Measurements from ENCODE around the gene SPIRE2. TPM values are rescaled to one million over a fixed set of nuclear protein-coding genes. Genes with fewer than 3 reads are reported as not detected.

The SPIRE2 gene
- total and polyA plus RNA-seq, 2 of the 13 experiments (the other 11 are each of a cell fraction or from before 2014, with no cell fraction given): 13.3 to 37.5 TPM

DNA sequence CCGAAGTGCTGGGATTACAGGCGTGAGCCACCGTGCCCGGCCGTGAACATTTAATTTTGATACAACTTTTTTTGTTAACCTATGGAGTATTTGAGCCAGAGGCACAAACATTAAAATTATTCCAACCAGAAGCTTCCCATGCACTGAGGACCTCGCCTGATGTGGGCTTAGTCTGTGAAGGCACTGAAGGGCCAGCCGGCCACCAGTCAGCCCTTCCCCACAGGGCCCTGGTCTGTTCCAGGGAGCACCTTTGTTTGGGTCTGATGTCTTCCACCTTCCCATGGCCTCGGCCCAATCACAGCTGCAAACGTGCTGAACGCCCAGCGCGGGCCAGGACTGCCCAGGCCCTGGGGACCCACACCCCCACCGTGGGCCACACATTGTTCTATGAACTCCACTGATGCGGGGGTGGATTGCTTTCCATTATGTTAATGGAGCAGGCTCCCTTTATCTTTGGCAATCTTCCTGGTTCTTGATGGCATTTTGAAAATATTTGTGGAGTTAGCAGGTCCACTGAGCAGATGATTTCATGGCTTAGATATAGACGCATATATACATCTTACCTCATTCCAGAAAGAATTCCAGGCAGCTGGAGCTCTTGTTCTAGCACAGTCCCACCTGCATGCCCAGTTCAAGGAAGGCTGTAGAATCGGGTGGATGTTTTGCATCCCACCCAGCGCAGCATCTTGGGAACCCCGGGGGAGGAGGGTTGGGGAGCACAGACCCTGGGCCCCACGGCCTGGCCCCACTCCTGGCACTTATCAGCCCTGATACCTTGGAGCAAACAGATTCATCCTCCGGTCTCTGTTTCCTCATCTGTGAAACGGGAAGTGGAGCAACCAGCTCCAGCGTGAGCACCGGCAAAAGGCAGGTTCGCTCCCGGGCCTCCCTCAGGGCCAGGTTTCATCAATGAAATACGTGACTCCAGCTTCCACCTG is 14.5 kb downstream of the SPIRE2 start:
- no peak overlapping the region for H2AFZ ChIP-seq (ENCODE audit: low read length)
- FAIRE-seq (no peak), ATAC-seq (peak; percentile 60), DNase-seq (ENCODE audit: low spot score) (peak; percentile 87)
- ChIA-PET CTCF (ENCODE audit: low intra/inter-chr PET ratio, low total read pairs) (no interaction called here), POLR2A (interaction anchor here (0.5 to 3.2 kb wide), 7 partner anchors 13 to 79 kb away, joined by 3 to 14 read pairs (median 6); partner anchors contain the start of genes FANCA, TCF25 and TUBB3)
- BruUV-seq (replicated peaks): no TSS peak
- intact Hi-C loops (cut with micrococcal nuclease; ENCODE audit: unreplicated experiment): no loop called here
- H3K27ac ChIP-seq (ENCODE audit: extremely low read length, insufficient read depth, low read length): peak overlapping the region; percentile 47
- peak overlapping the region; percentile 14 to 42 (median 16); a peak in 5 of 6 replicates for H3K4me3 ChIP-seq (replicated peaks in 1 of 3; ENCODE audit: insufficient read depth in 1 of 3, low read depth in 2 of 3, low read length in 3 of 3)
- H3K79me2 ChIP-seq (ENCODE audit: insufficient read depth, low read length): no peaks in the 10 kb centered on the region
- peak overlapping the region; percentile 80 for H3K4me2 ChIP-seq (ENCODE audit: low read depth, low read length)
- peaks cover 43% of the 10 kb centered on the region for H3K4me1 ChIP-seq (ENCODE audit: insufficient read depth, low read length)
- in situ Hi-C loops (cut with HindIII; ENCODE audit: extremely low pct_ligation_motif_present, low pct_unique_long_range_greater_than_20kb): no loop called here
- H3K9ac ChIP-seq (ENCODE audit: insufficient read depth, low read depth, low read length): peak overlapping the region; percentile 61
- peaks cover 0 to 1% of the 10 kb centered on the region in 2 experiments; a peak in 2 of 5 replicates for H3K36me3 ChIP-seq (replicated peaks in 1 of 2; ENCODE audit: control insufficient read depth in 1 of 2, insufficient read depth in 2 of 2, low read length in 2 of 2)
- no peaks in the 10 kb centered on the region for H3K9me3 ChIP-seq (ENCODE audit: low read length)
- H3K27me3 ChIP-seq (ENCODE audit: control insufficient read depth in 1 of 2, insufficient read depth in 2 of 2, low read length in 2 of 2): no peaks in the 10 kb centered on the region
- H4K20me1 ChIP-seq (ENCODE audit: insufficient read depth, low read length): no peaks in the 10 kb centered on the region
- 27% methylated on average over 23 of the region's 26 CpGs for WGBS (ENCODE audit: low lambda C conversion rate)
- TF ChIP-seq AGO2 (optimal IDR thresholded peaks at IDR 0.05; ENCODE audit: low read depth, low read length): peak; percentile 73
- no peak for TF ChIP-seq SMAD1 (CRISPR knock-in tag; IDR thresholded peaks at IDR 0.05; ENCODE audit: borderline replicate concordance, low read depth)
- no peak for TF ChIP-seq JUNB (CRISPR knock-in tag; IDR thresholded peaks at IDR 0.05; ENCODE audit: borderline replicate concordance)
- TF ChIP-seq ZBTB7A (CRISPR knock-in tag; IDR thresholded peaks at IDR 0.05): no peak
- 0 out of 2 replicates have a peak, but pooled peaks have one; percentile 39 for TF ChIP-seq ZNF34 (CRISPR knock-in tag; IDR thresholded peaks at IDR 0.05; ENCODE audit: borderline replicate concordance)
- TF ChIP-seq ZNF569 (CRISPR knock-in tag; IDR thresholded peaks at IDR 0.05; ENCODE audit: borderline replicate concordance): no peak
- 0 out of 2 replicates have a peak, but pooled peaks have one; percentile 46 for TF ChIP-seq ATF6 (CRISPR knock-in tag; conservative IDR thresholded peaks at IDR 0.05)
- TF ChIP-seq, protein P1, sequence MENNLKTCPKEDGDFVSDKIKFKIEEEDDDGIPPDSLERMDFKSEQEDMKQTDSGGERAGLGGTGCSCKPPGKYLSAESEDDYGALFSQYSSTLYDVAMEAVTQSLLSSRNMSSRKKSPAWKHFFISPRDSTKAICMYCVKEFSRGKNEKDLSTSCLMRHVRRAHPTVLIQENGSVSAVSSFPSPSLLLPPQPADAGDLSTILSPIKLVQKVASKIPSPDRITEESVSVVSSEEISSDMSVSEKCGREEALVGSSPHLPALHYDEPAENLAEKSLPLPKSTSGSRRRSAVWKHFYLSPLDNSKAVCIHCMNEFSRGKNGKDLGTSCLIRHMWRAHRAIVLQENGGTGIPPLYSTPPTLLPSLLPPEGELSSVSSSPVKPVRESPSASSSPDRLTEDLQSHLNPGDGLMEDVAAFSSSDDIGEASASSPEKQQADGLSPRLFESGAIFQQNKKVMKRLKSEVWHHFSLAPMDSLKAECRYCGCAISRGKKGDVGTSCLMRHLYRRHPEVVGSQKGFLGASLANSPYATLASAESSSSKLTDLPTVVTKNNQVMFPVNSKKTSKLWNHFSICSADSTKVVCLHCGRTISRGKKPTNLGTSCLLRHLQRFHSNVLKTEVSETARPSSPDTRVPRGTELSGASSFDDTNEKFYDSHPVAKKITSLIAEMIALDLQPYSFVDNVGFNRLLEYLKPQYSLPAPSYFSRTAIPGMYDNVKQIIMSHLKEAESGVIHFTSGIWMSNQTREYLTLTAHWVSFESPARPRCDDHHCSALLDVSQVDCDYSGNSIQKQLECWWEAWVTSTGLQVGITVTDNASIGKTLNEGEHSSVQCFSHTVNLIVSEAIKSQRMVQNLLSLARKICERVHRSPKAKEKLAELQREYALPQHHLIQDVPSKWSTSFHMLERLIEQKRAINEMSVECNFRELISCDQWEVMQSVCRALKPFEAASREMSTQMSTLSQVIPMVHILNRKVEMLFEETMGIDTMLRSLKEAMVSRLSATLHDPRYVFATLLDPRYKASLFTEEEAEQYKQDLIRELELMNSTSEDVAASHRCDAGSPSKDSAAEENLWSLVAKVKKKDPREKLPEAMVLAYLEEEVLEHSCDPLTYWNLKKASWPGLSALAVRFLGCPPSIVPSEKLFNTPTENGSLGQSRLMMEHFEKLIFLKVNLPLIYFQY (CRISPR knock-in tag; IDR thresholded peaks at IDR 0.05; ENCODE audit: borderline replicate concordance): peak; percentile 68; the same call in 1 of the 2 replicates
- peak; percentile 52 for TF ChIP-seq ZNF274 (CRISPR knock-in tag; IDR thresholded peaks at IDR 0.05)
- TF ChIP-seq REPIN1 (CRISPR knock-in tag; IDR thresholded peaks at IDR 0.05; ENCODE audit: borderline replicate concordance, low read depth): no peak
- TF ChIP-seq ZNF614 (CRISPR knock-in tag; IDR thresholded peaks at IDR 0.05; ENCODE audit: borderline replicate concordance): 0 out of 2 replicates have a peak, but pooled peaks have one; percentile 26
- no peak for TF ChIP-seq NONO (IDR thresholded peaks at IDR 0.05)
- no peak for TF ChIP-seq NONO (CRISPR knock-in tag; conservative IDR thresholded peaks at IDR 0.05)

Data from HepG2 (cell line).